ENCODE results near the gene SPINK4.
A peak's percentile ranks its signal among the peaks of the same experiment; 100 is the strongest.

Gene SPINK4

GRCh38 chr9:33294670-33295432, 54.9 kb downstream of the SPINK4 start:
- DNase-seq: no peak

- no peak for DNase-seq
Measured at GRCh38 chr9:33295571-33295970, 55.6 kb downstream of the SPINK4 start.

- DNase-seq: peak; percentile 29
Measured at GRCh38 chr9:33297432-33297831, 57.5 kb downstream of the SPINK4 start.

Data from CD4-positive, alpha-beta T cell treated with Interleukin-17A for 1 hour (primary cell).